Left lung (tissue), 10 donors: Measurements from ENCODE around the gene ERBB4. TPM values are rescaled to one million over a fixed set of nuclear protein-coding genes. Genes with fewer than 3 reads are reported as not detected.

Experiments
- ATAC-seq: fragments of 200-7000 bp; cut with Tn5 transposase; one replicate; pipeline ENCODE4 v1.9.1; 2020; ENCODE audit warnings: moderate library complexity
- DNase-seq, 4 donors: peaks; one replicate each; pipeline ENCODE4 v3.0.0-alpha.2; 2013 to 2020
- H3K27ac ChIP-seq, 2 donors: fragments of 200-600 bp; sonication (generic) in 1 of 2; one replicate each; pipeline versions ENCODE4 v1.5.0 to v1.8.0; 2020 to 2021
- H3K27me3 ChIP-seq, 2 donors: fragments of 200-600 bp; sonication (generic) in 1 of 2; one replicate each; pipeline versions ENCODE4 v1.5.0 to v1.8.0; 2020 to 2021
- H3K36me3 ChIP-seq, 2 donors: fragments of 200-600 bp; sonication (generic) in 1 of 2; one replicate each; pipeline versions ENCODE4 v1.5.0 to v1.8.0; 2020 to 2021
- H3K4me1 ChIP-seq, 2 donors: fragments of 200-600 bp; one replicate each; pipeline ENCODE4 v1.8.0; 2021
- H3K4me3 ChIP-seq, 2 donors: fragments of 200-600 bp; sonication (generic) in 1 of 2; one replicate each; pipeline versions ENCODE4 v1.5.0 to v1.8.0; 2020 to 2021; ENCODE audit warnings: mild to moderate bottlenecking in 1 of 2
- H3K9me3 ChIP-seq, 2 donors: fragments of 200-600 bp; sonication (generic) in 1 of 2; one replicate each; pipeline versions ENCODE4 v1.5.0 to v1.8.0; 2020 to 2021
- CTCF ChIP-seq, 2 donors: fragments of 200-600 bp; sonication (generic) in 1 of 2; IDR thresholded peaks; one replicate each; pipeline versions ENCODE4 v1.5.0 to v1.8.0; 2021; ENCODE audit warnings: antibody characterized with exemption in 2 of 2
- intact Hi-C, 2 donors: fragments of 100-400 bp; cut with DNase I; formaldehyde crosslinking; loops; one replicate each; pipeline versions ENCODE4 v1.11.2 to v1.14.2; 2022
- polyA plus RNA-seq, 6 donors: library from polyadenylated mRNA; unstranded; fragments of 120-200 nt; gene quantifications; one replicate each; pipeline ENCODE4 v1.2.1, GENCODE V29; 2013; ENCODE audit not compliant: insufficient read length in 6 of 6
- total RNA-seq, 2 donors: library from RNA; stranded (reverse); fragmentation: NEBNext Ultra II Directional; extraction: Animal tissue kit (Norgen Biotek cat#: 25700); gene quantifications; one replicate each; pipeline ENCODE4 v1.2.1, GENCODE V29; 2021
- donor health status: DM: no; HTN: yes; CAD: no.
- donor health status: DM: no; HTN: no; CAD: no.

ERBB4 gene
- total and polyA plus RNA-seq, 8 donors: 0.89 to 16.0 (median 1.4) TPM

GRCh38 chr2:211347328-211347727 is 1191.3 kb downstream of the ERBB4 start:
- no peak for ATAC-seq
- no peak overlapping the region for H3K27ac ChIP-seq
- no peak for DNase-seq
- no peaks in the 10 kb centered on the region for H3K4me1 ChIP-seq
- intact Hi-C loops: no loop called here
- H3K27me3 ChIP-seq: no peaks in the 10 kb centered on the region
- H3K4me3 ChIP-seq: no peak overlapping the region
- H3K36me3 ChIP-seq: no peaks in the 10 kb centered on the region
- TF ChIP-seq CTCF (IDR thresholded peaks at IDR 0.05): no peak
- no peaks in the 10 kb centered on the region for H3K9me3 ChIP-seq

DNA sequence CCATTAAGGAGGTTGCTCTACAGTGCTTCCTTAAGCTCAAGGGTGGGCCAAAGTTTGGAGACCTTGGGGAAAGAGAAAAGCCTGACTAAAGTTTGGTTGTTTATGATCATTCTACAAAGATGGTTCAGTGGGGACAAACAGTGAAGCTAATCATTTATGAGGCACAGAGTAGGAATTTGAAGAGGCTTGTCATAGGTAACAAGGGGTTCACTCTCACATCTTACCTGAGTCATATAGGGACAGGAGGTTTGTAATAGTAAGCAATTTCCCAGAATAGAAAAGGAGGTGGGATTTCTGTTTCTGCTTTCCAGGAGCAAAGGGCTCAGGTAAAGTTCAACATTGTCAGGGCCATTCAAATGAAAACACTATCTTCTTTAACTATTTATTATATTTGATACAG is 1194.3 kb downstream of the ERBB4 start:
- no peaks in the 10 kb centered on the region for H3K27me3 ChIP-seq
- H3K9me3 ChIP-seq: no peaks in the 10 kb centered on the region
- no peak overlapping the region for H3K4me3 ChIP-seq
- intact Hi-C loops: no loop called here
- H3K27ac ChIP-seq: no peak overlapping the region
- no peak for ATAC-seq
- no peaks in the 10 kb centered on the region for H3K4me1 ChIP-seq
- no peaks in the 10 kb centered on the region for H3K36me3 ChIP-seq
- no peak for DNase-seq
- TF ChIP-seq CTCF (IDR thresholded peaks at IDR 0.05): no peak

DNA sequence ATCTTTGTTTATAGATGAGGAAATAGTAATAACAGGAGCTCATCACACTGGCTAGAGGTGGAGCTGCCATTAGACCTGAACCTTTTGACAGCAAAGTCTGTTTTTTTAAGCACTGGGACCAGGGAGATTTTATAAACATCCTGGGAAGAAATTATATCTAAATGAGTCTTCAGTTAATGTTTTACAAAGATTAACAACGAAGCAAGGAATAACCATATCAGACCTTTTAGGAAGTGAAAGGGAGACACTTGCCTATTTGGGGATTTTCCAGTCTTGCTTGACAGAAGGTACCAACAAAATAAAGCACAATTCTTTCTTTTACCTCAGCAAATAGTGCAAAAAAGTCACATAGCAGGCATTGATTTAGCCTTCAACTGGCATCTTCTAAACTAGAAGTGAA is 1205.2 kb downstream of the ERBB4 start:
- H3K9me3 ChIP-seq: no peaks in the 10 kb centered on the region
- H3K36me3 ChIP-seq: no peaks in the 10 kb centered on the region
- ATAC-seq (no peak), DNase-seq (no peak)
- no peak for TF ChIP-seq CTCF (IDR thresholded peaks at IDR 0.05)
- no peak overlapping the region for H3K4me3 ChIP-seq
- intact Hi-C loops: no loop called here
- no peaks in the 10 kb centered on the region for H3K4me1 ChIP-seq
- H3K27me3 ChIP-seq: no peaks in the 10 kb centered on the region
- no peak overlapping the region for H3K27ac ChIP-seq

DNA sequence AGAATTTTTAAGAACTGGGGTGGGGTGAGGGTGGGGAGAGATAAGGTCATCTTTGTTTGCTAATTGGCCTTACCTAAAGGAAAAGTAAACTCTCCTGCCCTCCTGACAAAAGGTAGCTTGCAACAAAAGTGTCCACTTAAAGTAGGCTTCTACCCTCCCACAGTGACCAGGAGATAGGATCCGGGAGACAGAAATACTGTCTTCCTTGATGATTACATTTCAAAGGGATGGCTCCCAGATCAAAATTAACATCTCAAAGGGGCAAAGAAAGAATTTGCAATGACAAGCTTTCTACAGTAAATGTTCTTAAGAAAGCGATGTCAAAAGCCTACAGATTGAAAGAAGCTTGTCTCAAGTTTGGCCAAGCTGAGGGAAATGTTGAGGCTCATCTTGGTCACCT is 1206.9 kb downstream of the ERBB4 start:
- DNase-seq (no peak), ATAC-seq (no peak)
- TF ChIP-seq CTCF (IDR thresholded peaks at IDR 0.05): no peak
- intact Hi-C loops: no loop called here
- Histone ChIP-seq H3K4me1 (no peaks in the 10 kb centered on the region), H3K36me3 (no peaks in the 10 kb centered on the region), H3K9me3 (no peaks in the 10 kb centered on the region), H3K27ac (no peak overlapping the region), H3K4me3 (no peak overlapping the region), H3K27me3 (no peaks in the 10 kb centered on the region)

DNA sequence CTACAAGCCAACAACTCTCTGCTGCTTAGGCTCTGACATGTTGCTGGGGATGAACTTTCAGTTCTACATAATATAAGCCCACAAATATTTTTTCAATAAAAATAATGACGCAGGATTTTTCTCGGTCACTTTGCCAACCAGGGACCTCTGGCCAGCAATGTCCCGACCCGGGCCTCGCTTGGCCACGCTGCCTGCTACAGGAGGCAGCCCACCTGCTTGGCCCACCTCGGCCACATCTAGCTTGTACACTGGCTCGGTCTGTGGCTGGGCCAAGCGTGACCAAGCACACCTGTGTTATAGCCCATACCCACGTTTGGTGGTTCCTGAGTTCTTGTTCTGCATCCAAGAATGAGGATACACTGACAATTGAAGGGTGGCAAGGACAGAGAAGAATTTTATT is 1208.7 kb downstream of the ERBB4 start:
- no peak for DNase-seq
- Histone ChIP-seq H3K4me1 (no peaks in the 10 kb centered on the region), H3K27me3 (no peaks in the 10 kb centered on the region), H3K36me3 (no peaks in the 10 kb centered on the region), H3K27ac (no peak overlapping the region), H3K4me3 (no peak overlapping the region), H3K9me3 (no peaks in the 10 kb centered on the region)
- ATAC-seq: no peak
- intact Hi-C loops: no loop called here
- TF ChIP-seq CTCF (IDR thresholded peaks at IDR 0.05): no peak
